ENCODE measurements around the gene EMP1.

The EMP1 gene

DNA sequence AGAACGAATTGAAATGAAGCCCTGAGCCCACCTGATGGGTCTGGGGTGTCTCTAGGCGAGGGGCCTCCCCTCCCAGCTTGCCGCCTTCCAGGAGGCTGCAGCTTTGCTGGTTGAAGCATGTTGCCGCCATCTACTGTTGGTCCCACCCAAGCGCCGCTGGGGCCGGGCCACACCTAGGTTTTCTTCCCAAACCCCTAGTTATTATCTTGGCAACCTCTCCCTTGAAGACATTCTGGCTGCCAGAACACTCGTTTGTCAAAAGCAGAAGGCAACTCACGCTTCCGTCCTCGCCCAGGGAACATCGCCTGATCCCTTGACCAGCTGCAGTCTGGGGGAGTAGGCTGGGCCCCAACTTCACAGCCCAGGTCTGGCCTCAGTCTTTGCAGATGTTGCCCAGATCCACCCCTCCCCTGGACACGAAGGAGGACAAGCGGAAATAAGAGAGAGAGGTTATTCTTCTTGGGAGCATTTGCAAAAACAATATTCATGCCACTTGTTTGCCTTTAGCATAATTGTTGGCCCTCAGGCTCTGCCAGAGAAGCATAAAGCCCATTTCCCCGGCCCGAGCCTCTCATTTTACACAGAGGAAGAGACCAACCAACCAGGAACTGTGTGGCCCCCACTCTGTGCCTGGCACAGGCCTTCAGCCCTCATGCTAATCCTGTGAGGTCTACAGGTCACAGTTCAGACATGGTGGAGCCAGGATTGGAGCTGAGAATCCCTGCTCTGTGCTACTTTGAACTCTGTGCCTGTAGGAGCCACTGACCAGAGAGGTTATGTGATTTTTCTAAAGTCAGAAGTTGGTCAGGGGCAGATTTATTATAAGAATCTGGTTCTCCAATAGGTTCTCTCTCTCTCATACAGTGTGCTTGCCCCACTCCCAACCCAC is 6.8 kb downstream of the EMP1 start:
- TF ChIP-seq, protein P1, sequence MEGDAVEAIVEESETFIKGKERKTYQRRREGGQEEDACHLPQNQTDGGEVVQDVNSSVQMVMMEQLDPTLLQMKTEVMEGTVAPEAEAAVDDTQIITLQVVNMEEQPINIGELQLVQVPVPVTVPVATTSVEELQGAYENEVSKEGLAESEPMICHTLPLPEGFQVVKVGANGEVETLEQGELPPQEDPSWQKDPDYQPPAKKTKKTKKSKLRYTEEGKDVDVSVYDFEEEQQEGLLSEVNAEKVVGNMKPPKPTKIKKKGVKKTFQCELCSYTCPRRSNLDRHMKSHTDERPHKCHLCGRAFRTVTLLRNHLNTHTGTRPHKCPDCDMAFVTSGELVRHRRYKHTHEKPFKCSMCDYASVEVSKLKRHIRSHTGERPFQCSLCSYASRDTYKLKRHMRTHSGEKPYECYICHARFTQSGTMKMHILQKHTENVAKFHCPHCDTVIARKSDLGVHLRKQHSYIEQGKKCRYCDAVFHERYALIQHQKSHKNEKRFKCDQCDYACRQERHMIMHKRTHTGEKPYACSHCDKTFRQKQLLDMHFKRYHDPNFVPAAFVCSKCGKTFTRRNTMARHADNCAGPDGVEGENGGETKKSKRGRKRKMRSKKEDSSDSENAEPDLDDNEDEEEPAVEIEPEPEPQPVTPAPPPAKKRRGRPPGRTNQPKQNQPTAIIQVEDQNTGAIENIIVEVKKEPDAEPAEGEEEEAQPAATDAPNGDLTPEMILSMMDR (IDR thresholded peaks at IDR 0.05; ENCODE audit: low read length): peak; percentile 32; the same call in 1 of the 2 replicates
- TF ChIP-seq EZH2 (IDR thresholded peaks at IDR 0.05; ENCODE audit: borderline replicate concordance, low read length): no peak
- Histone ChIP-seq H3K36me3 (ENCODE audit: insufficient read depth, low read length) (no peaks in the 10 kb centered on the region), H2AFZ (ENCODE audit: low read length) (no peak overlapping the region), H3K9ac (ENCODE audit: low read length) (no peak overlapping the region), H3K27me3 (ENCODE audit: insufficient read depth, low read length) (peaks cover 7% of the 10 kb centered on the region), H3K9me2 (ENCODE audit: low read depth, low read length) (no peaks in the 10 kb centered on the region), H3K4me2 (ENCODE audit: low read length) (no peak overlapping the region), H3K27ac (ENCODE audit: low read depth, low read length, poor library complexity, severe bottlenecking) (no peak overlapping the region), H3K4me1 (ENCODE audit: insufficient read depth, low read length, severe bottlenecking) (no peaks in the 10 kb centered on the region), H3K4me3 (ENCODE audit: low read depth, low read length, poor library complexity, severe bottlenecking) (no peak overlapping the region), H3K9me3 (ENCODE audit: low read length) (no peaks in the 10 kb centered on the region), H4K20me1 (ENCODE audit: insufficient read depth, low read length) (no peaks in the 10 kb centered on the region), H3K79me2 (ENCODE audit: insufficient read depth, low read length) (no peaks in the 10 kb centered on the region), H3F3A (ENCODE audit: insufficient read depth, low read length) (no peaks in the 10 kb centered on the region)

GRCh38 chr12:13204428-13204827 is 7.9 kb downstream of the EMP1 start:
- H2AFZ ChIP-seq (ENCODE audit: low read length): no peak overlapping the region
- H3F3A ChIP-seq (ENCODE audit: insufficient read depth, low read length): no peaks in the 10 kb centered on the region
- H3K9me3 ChIP-seq (ENCODE audit: low read length): no peaks in the 10 kb centered on the region
- H3K9ac ChIP-seq (ENCODE audit: low read length): no peak overlapping the region
- H3K27me3 ChIP-seq (ENCODE audit: insufficient read depth, low read length): peaks cover 7% of the 10 kb centered on the region
- H3K36me3 ChIP-seq (ENCODE audit: insufficient read depth, low read length): no peaks in the 10 kb centered on the region
- H3K4me2 ChIP-seq (ENCODE audit: low read length): no peak overlapping the region
- no peaks in the 10 kb centered on the region for H4K20me1 ChIP-seq (ENCODE audit: insufficient read depth, low read length)
- no peak overlapping the region for H3K4me3 ChIP-seq (ENCODE audit: low read depth, low read length, poor library complexity, severe bottlenecking)
- H3K27ac ChIP-seq (ENCODE audit: low read depth, low read length, poor library complexity, severe bottlenecking): no peak overlapping the region
- no peaks in the 10 kb centered on the region for H3K79me2 ChIP-seq (ENCODE audit: insufficient read depth, low read length)
- no peak for TF ChIP-seq EZH2 (IDR thresholded peaks at IDR 0.05; ENCODE audit: borderline replicate concordance, low read length)
- TF ChIP-seq, protein P1 (IDR thresholded peaks at IDR 0.05; ENCODE audit: low read length): no peak
- H3K4me1 ChIP-seq (ENCODE audit: insufficient read depth, low read length, severe bottlenecking): no peaks in the 10 kb centered on the region
- no peaks in the 10 kb centered on the region for H3K9me2 ChIP-seq (ENCODE audit: low read depth, low read length)

GRCh38 chr12:13205809-13206559 is 9.5 kb downstream of the EMP1 start:
- Histone ChIP-seq H3K4me1 (ENCODE audit: insufficient read depth, low read length, severe bottlenecking) (no peaks in the 10 kb centered on the region), H3K4me3 (ENCODE audit: low read depth, low read length, poor library complexity, severe bottlenecking) (no peak overlapping the region), H2AFZ (ENCODE audit: low read length) (no peak overlapping the region), H3K9me2 (ENCODE audit: low read depth, low read length) (no peaks in the 10 kb centered on the region), H3K36me3 (ENCODE audit: insufficient read depth, low read length) (no peaks in the 10 kb centered on the region), H3K9me3 (ENCODE audit: low read length) (no peaks in the 10 kb centered on the region), H3K4me2 (ENCODE audit: low read length) (no peak overlapping the region), H3K27me3 (ENCODE audit: insufficient read depth, low read length) (peaks cover 7% of the 10 kb centered on the region), H3K79me2 (ENCODE audit: insufficient read depth, low read length) (no peaks in the 10 kb centered on the region), H3K9ac (ENCODE audit: low read length) (no peak overlapping the region), H4K20me1 (ENCODE audit: insufficient read depth, low read length) (no peaks in the 10 kb centered on the region), H3K27ac (ENCODE audit: low read depth, low read length, poor library complexity, severe bottlenecking) (no peak overlapping the region), H3F3A (ENCODE audit: insufficient read depth, low read length) (no peaks in the 10 kb centered on the region)
- TF ChIP-seq, protein P1 (IDR thresholded peaks at IDR 0.05; ENCODE audit: low read length): no peak
- no peak for TF ChIP-seq EZH2 (IDR thresholded peaks at IDR 0.05; ENCODE audit: borderline replicate concordance, low read length)
